Fibroblast of villous mesenchyme (primary cell): ENCODE measurements around the gene ATXN2. TPM values are rescaled to one million over a fixed set of nuclear protein-coding genes. Genes with fewer than 3 reads are reported as not detected.

Experiments
- DNase-seq: peaks from one replicate; pipeline ENCODE4 v3.0.0-alpha.2; 2010; ENCODE audit warnings: low read depth
- H3K4me3 ChIP-seq: 2 replicates; pipeline ENCODE4 v1.5.1; 2011; ENCODE audit warnings: low read depth, mild to moderate bottlenecking, low read length
- CTCF ChIP-seq: IDR thresholded peaks from 2 replicates; pipeline ENCODE4 v1.5.1; 2012; ENCODE audit warnings: low read depth, mild to moderate bottlenecking, low read length; ENCODE audit not compliant: insufficient read depth
- total RNA-seq: library from RNA; depleted of rRNA; stranded (reverse); fragments of >200 nt; gene quantifications from 2 replicates; pipeline ENCODE4 v1.2.3, GENCODE V29; 2012

ATXN2 gene
- total RNA-seq, 1 donor: 71.7 TPM

GRCh38 chr12:111440631-111441030 is 158.5 kb downstream of the ATXN2 start:
- TF ChIP-seq CTCF: no peak
- no peak for DNase-seq
- no peak overlapping the region for H3K4me3 ChIP-seq

- no peak overlapping the region for H3K4me3 ChIP-seq
- no peak for DNase-seq
- no peak for TF ChIP-seq CTCF
These were observed 159.0 kb downstream of the ATXN2 start for GRCh38 chr12:111440152-111440551.

GRCh38 chr12:111439657-111440151 is 159.4 kb downstream of the ATXN2 start:
- no peak for TF ChIP-seq CTCF
- no peak for DNase-seq
- H3K4me3 ChIP-seq: no peak overlapping the region

GRCh38 chr12:111438481-111438880 is 160.6 kb downstream of the ATXN2 start:
- peak; percentile 52 for DNase-seq
- H3K4me3 ChIP-seq: no peak overlapping the region
- TF ChIP-seq CTCF: no peak

- no peak for TF ChIP-seq CTCF
- peak; percentile 87 for DNase-seq
- no peak overlapping the region for H3K4me3 ChIP-seq
These were observed 161.2 kb downstream of the ATXN2 start for GRCh38 chr12:111437816-111438454.

GRCh38 chr12:111436811-111437210 is 162.3 kb downstream of the ATXN2 start:
- TF ChIP-seq CTCF: no peak
- no peak for DNase-seq
- no peak overlapping the region for H3K4me3 ChIP-seq

GRCh38 chr12:111436266-111436665 is 162.8 kb downstream of the ATXN2 start:
- DNase-seq: no peak
- no peak for TF ChIP-seq CTCF
- no peak overlapping the region for H3K4me3 ChIP-seq
